BLaER1 treated with 17β-estradiol and CSF1 and Interleukin-3, amounts not matched to agents 10 nM and 100 nM (cell line): ENCODE data around the gene ANKRD6.
"Not testable (repeated sequence)": the region's sequence is repeated elsewhere in the genome, so short reads cannot be mapped to it uniquely, and the experiment has no call there.

Experiments used
- H3K27ac ChIP-seq, 11 experiments: shearing (Covaris generic); formaldehyde crosslinking; 2 replicates each; pipeline ENCODE4 v1.8.1; 2022
- H3K27me3 ChIP-seq, 11 experiments: shearing (Covaris generic); formaldehyde crosslinking; 2 replicates each; pipeline ENCODE4 v1.8.1; 2022
- H3K36me3 ChIP-seq, 11 experiments: shearing (Covaris generic); formaldehyde crosslinking; 2 replicates each; pipeline ENCODE4 v1.8.1; 2022
- H3K4me1 ChIP-seq, 10 experiments: shearing (Covaris generic); formaldehyde crosslinking; 2 replicates each; pipeline ENCODE4 v1.8.1; 2022
- H3K4me2 ChIP-seq, 11 experiments: shearing (Covaris generic); formaldehyde crosslinking; 2 replicates each; pipeline ENCODE4 v1.8.1; 2022
- H3K4me3 ChIP-seq, 10 experiments: shearing (Covaris generic); formaldehyde crosslinking; 2 replicates each; pipeline ENCODE4 v1.8.1; 2022
- H3K9ac ChIP-seq, 11 experiments: shearing (Covaris generic); formaldehyde crosslinking; 2 replicates each; pipeline ENCODE4 v1.8.1; 2022
- H3K9me3 ChIP-seq, 11 experiments: shearing (Covaris generic); formaldehyde crosslinking; replicated peaks in 1 of 11; 2 replicates each; pipeline ENCODE4 v1.8.1; 2022
- H4K20me1 ChIP-seq, 11 experiments: shearing (Covaris generic); formaldehyde crosslinking; 2 replicates each; pipeline ENCODE4 v1.8.1; 2022
- Cebpa-rat ChIP-seq, 11 experiments: shearing (Covaris generic); IDR thresholded peaks; 2 replicates each; pipeline ENCODE4 v1.8.1; 2022

ANKRD6 gene

DNA sequence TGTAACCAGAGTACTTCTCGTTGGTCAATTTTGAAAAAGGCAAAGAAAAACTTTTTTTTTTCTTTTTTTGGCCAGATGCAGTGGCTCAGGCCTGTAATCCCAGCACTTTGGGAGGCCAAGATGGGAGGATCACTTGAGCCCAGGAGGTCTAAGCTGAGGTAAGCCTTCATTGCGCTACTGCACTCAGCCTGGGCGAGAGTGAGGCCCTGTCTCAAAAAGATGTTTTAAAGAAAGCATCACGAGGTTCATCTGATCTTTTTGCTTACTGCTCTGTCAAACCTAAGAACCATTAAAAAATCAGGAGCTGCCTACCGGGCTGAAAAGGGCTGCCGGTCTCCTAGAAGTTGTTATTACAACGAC is 205.0 kb downstream of the ANKRD6 start:
- no peak for TF ChIP-seq Cebpa-rat (IDR thresholded peaks at IDR 0.05)
- Histone ChIP-seq H3K27ac (peak overlapping the region; percentile 83 to 92 (median 87)), H3K27me3 (no peaks in the 10 kb centered on the region), H3K4me1 (peaks cover 7 to 14% (median 12%) of the 10 kb centered on the region in 10 experiments; a peak in 15 of 20 replicates), H3K4me3 (peak overlapping the region; percentile 53 to 75 (median 66)), H3K36me3 (peaks cover 0 to 23% (median 10%) of the 10 kb centered on the region in 11 experiments; a peak in 15 of 22 replicates), H3K9me3 (no peaks in the 10 kb centered on the region), H3K9ac (peak overlapping the region; percentile 81 to 89 (median 86)), H4K20me1 (no peaks in the 10 kb centered on the region), H3K4me2 (peak overlapping the region; percentile 76 to 88 (median 81))

DNA sequence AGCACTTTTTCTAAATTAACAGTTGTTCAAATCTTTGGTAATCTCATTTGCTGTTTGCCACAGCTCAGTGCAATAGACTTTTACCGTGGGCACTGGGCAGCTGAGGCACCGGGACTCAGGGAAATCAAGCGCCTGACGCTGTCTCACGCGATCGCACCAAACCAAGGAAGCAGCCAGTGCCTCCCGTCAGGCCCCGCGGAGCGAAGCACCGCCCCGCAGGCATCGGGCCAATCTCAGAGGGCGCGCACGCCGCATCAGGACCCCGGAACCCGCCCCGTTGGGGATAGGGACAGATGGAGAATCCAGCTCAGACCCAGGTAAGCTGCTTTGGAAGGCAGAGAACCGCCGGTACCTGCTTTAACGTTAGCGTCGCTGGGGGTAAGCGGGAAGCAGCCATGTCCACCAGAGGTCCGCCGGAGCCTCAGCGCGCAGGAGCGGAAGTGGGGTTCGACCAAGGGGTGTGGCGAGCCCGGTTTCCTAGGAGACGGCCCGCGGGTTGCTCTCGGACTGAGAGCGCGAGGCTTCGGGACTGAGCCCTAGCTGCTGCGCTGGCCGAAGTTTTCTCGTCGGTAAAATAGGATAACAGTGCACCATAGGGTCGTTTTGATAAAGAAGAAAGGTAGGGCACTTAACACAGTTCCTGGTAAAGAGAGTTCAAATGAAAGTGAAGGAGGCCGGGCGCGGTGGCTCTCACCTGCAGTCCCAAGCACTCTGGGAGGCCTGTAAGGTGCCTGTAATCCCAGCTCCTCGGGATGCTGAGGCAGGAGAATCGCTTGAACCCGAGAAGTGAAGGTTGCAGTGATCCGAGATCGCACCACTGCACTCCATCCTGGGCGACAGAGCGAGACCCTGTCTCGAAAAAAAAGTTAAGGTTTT is 205.6 kb downstream of the ANKRD6 start, which contains the start of gene LYRM2:
Gene LYRM2, minus strand, starts transcription at position 428 of the 876 bp plus-strand sequence. Its CDS starts 31 bp downstream, at position 397.
- Histone ChIP-seq H3K9ac (peak within 1 kb of the TSS; percentile 81 to 89 (median 86)), H3K4me3 (peak within 1 kb of the TSS; percentile 53 to 75 (median 66)), H3K27me3 (no peaks in the 10 kb centered on the region), H3K36me3 (peaks cover 5 to 30% (median 14%) of the 10 kb centered on the region in 11 experiments; a peak in 20 of 22 replicates), H3K27ac (peak within 1 kb of the TSS; percentile 83 to 92 (median 87)), H3K9me3 (no peaks in the 10 kb centered on the region), H3K4me2 (peak within 1 kb of the TSS; percentile 77 to 88 (median 81)), H4K20me1 (no peaks in the 10 kb centered on the region), H3K4me1 (peaks cover 7 to 14% (median 12%) of the 10 kb centered on the region in 10 experiments; a peak in 15 of 20 replicates)
- TF ChIP-seq Cebpa-rat (IDR thresholded peaks at IDR 0.05), result no peak

DNA sequence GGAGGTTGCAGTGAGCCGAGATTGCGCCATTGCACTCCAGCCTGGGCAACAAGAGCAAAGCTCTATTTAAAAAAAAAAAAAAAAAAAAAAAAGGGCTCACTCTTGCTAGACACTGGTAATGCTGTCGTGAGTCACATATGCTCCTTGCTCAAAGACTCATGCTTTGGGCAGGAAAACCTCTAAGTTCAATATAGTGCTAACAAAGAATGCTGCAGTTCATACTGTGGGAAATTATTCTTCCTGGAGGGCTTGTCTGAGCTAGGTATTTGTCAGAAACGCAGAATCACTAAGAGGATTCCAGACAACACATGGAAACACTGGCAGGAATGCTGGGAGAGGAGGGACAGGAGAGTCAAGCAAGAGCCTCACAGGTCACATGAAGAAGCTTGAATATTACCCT is 207.9 kb downstream of the ANKRD6 start:
- H3K36me3 ChIP-seq, result peaks cover 5 to 46% (median 35%) of the 10 kb centered on the region in 11 experiments; a peak in 21 of 22 replicates

DNA sequence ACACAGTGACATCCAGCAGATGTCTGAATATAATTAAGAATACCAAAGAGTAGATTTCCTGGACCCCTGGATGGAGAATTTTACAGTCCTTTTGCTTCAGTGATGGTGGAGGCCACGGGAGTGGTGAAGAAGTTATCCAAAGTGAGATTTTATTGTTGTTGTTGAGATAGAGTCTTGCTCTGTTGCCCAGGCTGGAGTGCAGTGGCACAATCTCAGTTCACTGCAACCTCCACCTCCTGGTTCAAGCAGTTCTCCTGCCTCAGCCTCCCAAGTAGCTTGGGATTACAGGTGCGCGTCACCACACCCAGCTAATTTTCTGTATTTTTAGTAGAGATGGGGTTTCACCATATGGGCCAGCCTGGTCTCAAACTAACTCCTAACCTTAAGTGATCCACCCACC is 208.6 kb downstream of the ANKRD6 start:
- not testable (repeated sequence) for H3K27me3 ChIP-seq, H3K4me2 ChIP-seq, H3K9me3 ChIP-seq, H3K9ac ChIP-seq, H3K27ac ChIP-seq, H4K20me1 ChIP-seq, H3K4me3 ChIP-seq
- H3K36me3 ChIP-seq, result peaks cover 10 to 46% (median 38%) of the 10 kb centered on the region in 11 experiments; a peak in 21 of 22 replicates
- peaks cover 7 to 14% (median 12%) of the 10 kb centered on the region in 10 experiments; a peak in 15 of 20 replicates for H3K4me1 ChIP-seq

More for the DNA sequence above, 207.9 kb downstream of the ANKRD6 start:
- H3K4me2 ChIP-seq, result no peak overlapping the region
- no peak overlapping the region for H3K9ac ChIP-seq
- H4K20me1 ChIP-seq, result no peaks in the 10 kb centered on the region
- peaks cover 7 to 14% (median 12%) of the 10 kb centered on the region in 10 experiments; a peak in 15 of 20 replicates for H3K4me1 ChIP-seq
- H3K4me3 ChIP-seq, result no peak overlapping the region
- no peaks in the 10 kb centered on the region for H3K9me3 ChIP-seq
- TF ChIP-seq Cebpa-rat (IDR thresholded peaks at IDR 0.05), result no peak
- H3K27me3 ChIP-seq, result no peaks in the 10 kb centered on the region
- H3K27ac ChIP-seq, result no peak overlapping the region

DNA sequence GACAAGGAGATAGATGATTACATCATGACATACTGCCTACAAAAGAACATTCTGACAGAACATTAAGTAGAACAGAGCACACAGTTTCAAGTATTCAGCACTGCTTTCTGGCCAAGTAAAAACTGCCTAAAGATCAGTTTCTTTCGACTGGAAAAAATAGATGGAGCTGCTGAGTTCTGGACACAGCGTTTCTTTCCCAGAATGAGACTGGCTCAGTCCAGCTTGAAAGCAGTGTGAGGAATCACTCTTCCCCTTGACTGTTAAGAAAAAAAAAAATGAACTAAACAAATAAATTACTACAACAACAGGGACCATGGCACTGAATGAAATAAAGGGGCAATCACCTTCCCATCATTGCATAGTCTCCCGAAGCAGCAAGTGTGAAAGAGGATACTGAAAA is 210.0 kb downstream of the ANKRD6 start:
- Histone ChIP-seq H3K4me3 (no peak overlapping the region), H3K27ac (no peak overlapping the region), H3K4me1 (peaks cover 6 to 9% (median 8%) of the 10 kb centered on the region in 10 experiments; a peak in 14 of 20 replicates), H3K9ac (no peak overlapping the region), H3K27me3 (no peaks in the 10 kb centered on the region), H4K20me1 (no peaks in the 10 kb centered on the region), H3K36me3 (peaks cover 22 to 57% (median 47%) of the 10 kb centered on the region in 11 experiments), H3K9me3 (no peaks in the 10 kb centered on the region), H3K4me2 (no peak overlapping the region)
- no peak for TF ChIP-seq Cebpa-rat (IDR thresholded peaks at IDR 0.05)

DNA sequence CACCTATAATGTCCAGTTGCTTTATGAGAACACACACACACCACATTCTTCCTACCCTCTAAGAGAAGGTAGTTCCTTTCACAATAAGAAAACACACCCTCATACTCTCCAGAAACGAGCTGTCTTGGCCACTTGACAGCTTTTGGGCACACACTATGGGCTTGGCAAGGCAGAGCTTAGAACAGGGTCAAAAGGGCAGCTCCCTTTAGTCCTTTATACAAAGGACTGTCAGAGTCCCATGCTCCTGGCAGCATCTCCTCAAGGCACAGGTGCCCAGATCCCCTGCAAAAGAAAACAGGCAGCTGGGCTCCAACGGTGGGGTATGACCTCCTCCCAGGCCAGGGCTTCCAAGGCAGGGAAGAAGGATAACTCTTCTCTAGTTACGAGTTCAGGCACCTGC is 210.5 kb downstream of the ANKRD6 start:
- no peaks in the 10 kb centered on the region for H4K20me1 ChIP-seq
- no peak for TF ChIP-seq Cebpa-rat (IDR thresholded peaks at IDR 0.05)
- H3K9me3 ChIP-seq, result no peaks in the 10 kb centered on the region
- H3K4me1 ChIP-seq, result peaks cover 5 to 9% (median 8%) of the 10 kb centered on the region in 10 experiments; a peak in 13 of 20 replicates
- peaks cover 23 to 62% (median 52%) of the 10 kb centered on the region in 11 experiments for H3K36me3 ChIP-seq
- H3K27me3 ChIP-seq, result no peaks in the 10 kb centered on the region
- H3K27ac ChIP-seq, result no peak overlapping the region
- no peak overlapping the region for H3K4me3 ChIP-seq
- no peak overlapping the region for H3K9ac ChIP-seq
- H3K4me2 ChIP-seq, result no peak overlapping the region

DNA sequence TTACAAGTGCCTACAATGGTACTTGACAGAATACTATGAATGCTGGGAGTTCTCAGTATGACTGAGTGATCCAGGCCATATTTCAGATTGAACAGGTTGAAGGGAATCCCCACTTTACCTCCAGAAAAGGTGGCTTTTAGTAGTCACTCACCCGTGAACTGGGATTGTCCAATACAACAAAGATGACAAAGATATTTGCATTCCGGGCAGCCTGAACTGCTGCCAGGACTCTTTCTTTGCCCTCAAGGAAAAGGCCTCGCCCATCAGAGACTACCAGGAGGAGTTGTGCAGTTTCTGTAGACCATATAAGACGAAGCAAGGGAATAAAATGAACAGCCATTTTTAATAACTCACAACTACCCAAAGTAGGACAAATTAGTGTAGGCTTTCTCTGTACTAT is 211.9 kb downstream of the ANKRD6 start:
- H3K9ac ChIP-seq, result no peak overlapping the region
- no peak overlapping the region for H3K4me2 ChIP-seq
- H3K9me3 ChIP-seq, result no peaks in the 10 kb centered on the region
- peaks cover 25 to 72% (median 64%) of the 10 kb centered on the region in 11 experiments for H3K36me3 ChIP-seq
- no peaks in the 10 kb centered on the region for H3K27me3 ChIP-seq
- H4K20me1 ChIP-seq, result no peaks in the 10 kb centered on the region
- no peak overlapping the region for H3K27ac ChIP-seq
- no peak for TF ChIP-seq Cebpa-rat (IDR thresholded peaks at IDR 0.05)
- no peak overlapping the region for H3K4me3 ChIP-seq
- H3K4me1 ChIP-seq, result no peaks in the 10 kb centered on the region

DNA sequence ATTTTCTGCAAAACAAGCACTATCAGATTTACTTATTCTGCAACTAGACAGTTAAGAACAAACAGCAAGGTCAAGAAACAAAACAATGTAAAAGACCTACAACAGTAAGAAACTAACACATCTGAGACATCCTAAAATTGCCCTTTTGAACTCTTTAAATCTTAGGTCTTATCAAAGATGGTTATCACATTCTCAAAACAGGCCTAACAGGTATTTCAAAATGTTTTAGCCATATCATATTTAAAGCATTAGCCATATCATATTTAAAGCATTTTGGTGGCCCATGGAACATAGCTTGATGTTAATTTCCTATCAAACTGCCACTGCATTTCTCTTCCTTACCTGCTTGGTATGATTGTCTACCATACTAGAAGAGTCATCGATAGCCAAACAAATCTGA is 216.7 kb downstream of the ANKRD6 start:
- Histone ChIP-seq H3K27me3 (no peaks in the 10 kb centered on the region), H3K9me3 (no peaks in the 10 kb centered on the region), H3K9ac (no peak overlapping the region), H3K4me2 (no peak overlapping the region), H4K20me1 (no peaks in the 10 kb centered on the region), H3K27ac (no peak overlapping the region), H3K4me1 (no peaks in the 10 kb centered on the region), H3K4me3 (no peak overlapping the region), H3K36me3 (peaks cover 32 to 100% (median 81%) of the 10 kb centered on the region in 11 experiments)
- no peak for TF ChIP-seq Cebpa-rat (IDR thresholded peaks at IDR 0.05)

DNA sequence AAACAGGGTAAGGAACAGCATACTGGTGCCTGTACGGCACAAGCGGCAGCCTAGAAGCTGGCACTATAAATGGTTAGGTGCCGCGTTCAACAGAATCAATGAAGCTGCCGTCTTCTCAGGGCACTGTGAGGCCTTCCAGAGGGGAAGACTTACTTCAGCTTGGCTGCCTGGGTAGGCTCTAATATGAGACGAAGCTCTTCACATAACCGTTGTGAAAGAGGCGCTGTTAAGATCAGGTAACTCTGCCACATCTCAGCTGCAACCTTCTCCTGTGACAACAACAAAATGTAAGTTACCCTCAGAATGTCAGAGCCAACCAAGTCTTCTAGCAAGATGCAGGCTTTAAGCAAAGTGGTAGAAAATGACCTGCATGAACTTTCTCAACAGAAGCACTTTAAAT is 217.6 kb downstream of the ANKRD6 start:
- Histone ChIP-seq H3K9ac (no peak overlapping the region), H3K9me3 (no peaks in the 10 kb centered on the region), H3K4me2 (no peak overlapping the region), H3K4me3 (no peak overlapping the region), H4K20me1 (no peaks in the 10 kb centered on the region), H3K36me3 (peaks cover 33 to 100% (median 78%) of the 10 kb centered on the region in 11 experiments), H3K4me1 (no peaks in the 10 kb centered on the region), H3K27ac (no peak overlapping the region), H3K27me3 (no peaks in the 10 kb centered on the region)
- TF ChIP-seq Cebpa-rat (IDR thresholded peaks at IDR 0.05), result no peak
